Thyroid gland (tissue), 4 donors: ENCODE data around the gene BICD2.

Experiments
- POLR2A ChIP-seq, 2 donors: fragments of 450-650 bp; IDR thresholded peaks; one replicate each; pipeline ENCODE4 v1.6.1; 2017; ENCODE audit warnings: antibody characterized with exemption in 2 of 2, mild to moderate bottlenecking in 2 of 2, moderate library complexity in 1 of 2
- TF ChIP-seq, protein P1 (sequence below), 6 experiments: fragments of 200-600 bp in 3 of 6; fragments of 450-650 bp in 3 of 6; sonication (generic) in 3 of 6; IDR thresholded peaks; one replicate each; pipeline ENCODE4 v1.5.1; 2016 to 2019; ENCODE audit warnings: antibody characterized with exemption in 6 of 6, mild to moderate bottlenecking in 2 of 6, inconsistent platforms in 1 of 6, moderate library complexity in 1 of 6

DNA sequence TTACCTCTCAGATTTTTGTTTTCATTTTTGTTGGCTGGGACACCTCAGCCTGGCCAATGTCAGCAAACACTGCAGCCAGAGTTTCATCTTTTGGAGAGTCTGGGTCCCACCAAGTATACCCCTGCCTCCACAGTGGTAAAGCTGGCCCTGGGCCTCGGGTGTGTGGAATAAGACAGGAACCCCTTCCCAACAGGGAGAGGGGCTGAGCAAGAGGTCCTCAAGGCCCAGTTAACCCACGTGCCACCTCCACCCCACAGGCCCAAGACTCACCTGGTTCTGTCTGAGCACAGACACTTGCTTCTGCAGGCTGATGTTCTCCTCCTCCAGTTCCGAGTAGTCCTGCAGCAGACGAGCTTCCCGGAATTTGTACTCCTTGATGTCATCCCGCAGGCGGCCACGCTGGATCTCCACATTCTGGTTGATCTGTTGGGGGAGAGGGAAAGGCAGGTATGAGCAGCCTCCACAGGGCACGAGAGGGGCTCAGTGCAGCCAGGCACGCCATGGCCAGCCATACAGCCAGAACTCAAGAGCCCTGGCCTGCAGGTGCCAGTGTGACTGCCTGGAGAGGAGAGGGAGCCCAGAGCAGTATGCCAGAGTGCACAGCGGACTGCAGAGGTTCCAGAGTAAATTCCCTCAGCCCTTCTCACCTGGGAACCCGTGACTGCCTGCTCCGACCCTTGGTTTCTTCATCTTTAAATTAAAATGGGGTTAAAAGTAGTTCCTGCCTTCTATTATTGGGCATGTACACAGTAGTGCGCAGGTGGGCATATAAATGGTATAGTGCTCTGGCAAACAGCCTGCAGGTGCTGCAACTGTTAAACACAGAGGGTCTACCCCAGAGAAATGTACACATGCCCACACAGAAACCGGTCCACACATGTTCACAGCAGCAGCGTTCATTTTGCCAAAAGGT lies 42.0 kb downstream of the BICD2 start:
- TF ChIP-seq, protein P1, sequence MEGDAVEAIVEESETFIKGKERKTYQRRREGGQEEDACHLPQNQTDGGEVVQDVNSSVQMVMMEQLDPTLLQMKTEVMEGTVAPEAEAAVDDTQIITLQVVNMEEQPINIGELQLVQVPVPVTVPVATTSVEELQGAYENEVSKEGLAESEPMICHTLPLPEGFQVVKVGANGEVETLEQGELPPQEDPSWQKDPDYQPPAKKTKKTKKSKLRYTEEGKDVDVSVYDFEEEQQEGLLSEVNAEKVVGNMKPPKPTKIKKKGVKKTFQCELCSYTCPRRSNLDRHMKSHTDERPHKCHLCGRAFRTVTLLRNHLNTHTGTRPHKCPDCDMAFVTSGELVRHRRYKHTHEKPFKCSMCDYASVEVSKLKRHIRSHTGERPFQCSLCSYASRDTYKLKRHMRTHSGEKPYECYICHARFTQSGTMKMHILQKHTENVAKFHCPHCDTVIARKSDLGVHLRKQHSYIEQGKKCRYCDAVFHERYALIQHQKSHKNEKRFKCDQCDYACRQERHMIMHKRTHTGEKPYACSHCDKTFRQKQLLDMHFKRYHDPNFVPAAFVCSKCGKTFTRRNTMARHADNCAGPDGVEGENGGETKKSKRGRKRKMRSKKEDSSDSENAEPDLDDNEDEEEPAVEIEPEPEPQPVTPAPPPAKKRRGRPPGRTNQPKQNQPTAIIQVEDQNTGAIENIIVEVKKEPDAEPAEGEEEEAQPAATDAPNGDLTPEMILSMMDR (IDR thresholded peaks at IDR 0.05), result no peak
- TF ChIP-seq POLR2A (IDR thresholded peaks at IDR 0.05), result no peak
